D721Med (cell line): ENCODE data around the gene UNC79.

Experiments used
- DNase-seq: peaks from one replicate; pipeline ENCODE4 v3.0.0; 2011; ENCODE audit warnings: low spot score; ENCODE audit not compliant: insufficient read length
- FAIRE-seq: peaks from 2 replicates; lab custom pipeline; 2011; peaks lifted over from hg19 to GRCh38; lab: Jason Lieb, UNC
- TF ChIP-seq, protein P1 (sequence below): IDR thresholded peaks from 2 replicates; pipeline ENCODE4 v1.5.1; 2012; ENCODE audit warnings: mild to moderate bottlenecking, control low read depth; ENCODE audit not compliant: insufficient read depth; ENCODE audit errors: missing control alignments

UNC79 gene

DNA sequence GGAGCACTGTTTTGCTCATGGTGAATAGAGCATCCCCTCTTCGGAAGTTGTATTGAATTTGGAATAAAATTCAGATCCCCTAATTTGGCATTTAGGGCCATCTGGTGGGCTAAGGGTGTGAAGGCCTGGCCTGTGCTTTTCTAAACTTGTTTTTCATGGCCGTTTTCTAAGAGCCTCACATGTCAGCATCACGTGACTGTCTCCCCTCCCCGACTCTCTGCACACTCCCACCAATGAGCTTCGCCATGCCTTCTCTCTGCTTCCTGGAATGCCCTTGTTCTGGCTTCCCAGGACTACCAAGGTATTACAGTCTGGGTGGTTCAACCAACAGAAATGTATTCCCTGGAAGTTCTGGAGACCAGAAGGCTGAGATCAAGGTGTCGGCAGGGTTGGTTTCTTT lies 272.2 kb downstream of the UNC79 start:
- FAIRE-seq (no peak), DNase-seq (no peak)
- TF ChIP-seq, protein P1, sequence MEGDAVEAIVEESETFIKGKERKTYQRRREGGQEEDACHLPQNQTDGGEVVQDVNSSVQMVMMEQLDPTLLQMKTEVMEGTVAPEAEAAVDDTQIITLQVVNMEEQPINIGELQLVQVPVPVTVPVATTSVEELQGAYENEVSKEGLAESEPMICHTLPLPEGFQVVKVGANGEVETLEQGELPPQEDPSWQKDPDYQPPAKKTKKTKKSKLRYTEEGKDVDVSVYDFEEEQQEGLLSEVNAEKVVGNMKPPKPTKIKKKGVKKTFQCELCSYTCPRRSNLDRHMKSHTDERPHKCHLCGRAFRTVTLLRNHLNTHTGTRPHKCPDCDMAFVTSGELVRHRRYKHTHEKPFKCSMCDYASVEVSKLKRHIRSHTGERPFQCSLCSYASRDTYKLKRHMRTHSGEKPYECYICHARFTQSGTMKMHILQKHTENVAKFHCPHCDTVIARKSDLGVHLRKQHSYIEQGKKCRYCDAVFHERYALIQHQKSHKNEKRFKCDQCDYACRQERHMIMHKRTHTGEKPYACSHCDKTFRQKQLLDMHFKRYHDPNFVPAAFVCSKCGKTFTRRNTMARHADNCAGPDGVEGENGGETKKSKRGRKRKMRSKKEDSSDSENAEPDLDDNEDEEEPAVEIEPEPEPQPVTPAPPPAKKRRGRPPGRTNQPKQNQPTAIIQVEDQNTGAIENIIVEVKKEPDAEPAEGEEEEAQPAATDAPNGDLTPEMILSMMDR = no peak

DNA sequence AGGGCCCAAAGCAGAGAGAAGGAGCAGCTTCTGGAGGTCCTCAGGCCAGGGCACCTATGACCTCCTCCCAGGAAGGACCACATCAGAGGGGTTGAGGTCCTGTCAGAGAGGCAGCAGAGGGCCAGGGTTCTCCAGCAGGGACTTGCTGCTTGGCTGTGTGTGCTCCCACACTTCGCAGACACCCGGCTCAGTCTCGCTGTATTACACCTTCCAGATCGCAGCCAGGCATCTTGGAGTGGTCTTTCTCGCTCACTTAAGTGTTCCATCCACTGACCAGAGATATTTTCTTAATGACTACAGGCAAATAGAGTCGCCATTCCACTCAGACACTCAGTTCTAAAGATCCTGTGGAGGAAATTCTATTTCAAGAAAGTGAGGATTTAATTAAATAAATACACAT lies 273.2 kb downstream of the UNC79 start:
- FAIRE-seq (no peak), DNase-seq (no peak)
- TF ChIP-seq, protein P1 = no peak

DNA sequence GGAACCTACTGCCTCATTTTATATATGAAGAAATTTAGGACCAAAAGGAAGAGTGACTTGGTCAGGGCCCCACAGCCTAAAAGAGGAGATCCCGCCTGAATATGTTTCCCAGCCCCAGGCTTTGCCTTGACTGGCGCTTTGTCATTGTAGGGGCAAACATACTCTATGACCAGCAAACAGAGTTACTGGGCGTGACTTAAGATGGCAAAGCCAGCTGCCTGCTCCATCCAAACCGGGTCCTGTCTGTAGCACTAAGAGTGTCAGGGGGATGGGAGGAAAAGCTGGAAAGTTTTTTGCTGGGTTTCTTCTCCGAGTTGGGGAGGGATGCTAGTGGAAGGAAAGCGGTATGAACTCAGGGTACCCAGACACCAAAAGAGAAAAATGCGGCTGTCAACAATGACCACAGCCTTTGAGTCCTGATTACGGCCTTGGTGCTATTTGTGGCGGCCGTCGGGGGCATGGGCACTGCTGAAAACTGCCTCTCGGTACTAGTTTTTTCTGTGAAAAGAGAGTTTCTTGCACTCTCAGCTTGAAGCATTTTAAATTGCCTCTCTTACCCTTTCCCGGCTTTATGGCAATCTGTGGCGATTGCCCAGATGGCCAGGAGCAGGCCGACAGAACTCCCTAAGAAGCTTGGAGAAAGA lies 274.9 kb downstream of the UNC79 start:
- TF ChIP-seq, protein P1 = no peak
- DNase-seq (no peak), FAIRE-seq (no peak)

- FAIRE-seq (no peak), DNase-seq (no peak)
- TF ChIP-seq, protein P1 = no peak
Measured at GRCh38 chr14:93706360-93706955, 275.7 kb downstream of the UNC79 start.

DNA sequence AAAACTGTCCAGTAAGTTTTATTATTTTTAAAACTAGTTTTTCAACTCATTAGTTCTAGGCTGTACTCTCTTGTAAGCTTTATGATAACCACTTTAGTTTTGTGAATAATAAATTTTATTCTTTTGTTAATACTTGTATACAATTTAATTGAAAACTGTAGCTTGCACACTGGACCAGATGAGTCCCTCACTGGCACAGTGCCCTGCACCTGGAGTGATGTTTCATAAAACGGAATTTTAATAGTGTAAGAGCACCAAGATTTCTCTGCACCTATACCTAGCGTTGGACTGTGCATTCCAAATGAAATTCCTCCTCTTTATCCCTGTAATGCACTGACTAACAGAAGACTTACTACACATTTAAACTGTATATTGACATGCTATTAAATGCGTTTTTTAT lies 276.7 kb downstream of the UNC79 start:
- no peak for FAIRE-seq
- DNase-seq = no peak

GRCh38 chr14:93708311-93708734 lies 277.6 kb downstream of the UNC79 start:
- no peak for DNase-seq
- FAIRE-seq = no peak
- TF ChIP-seq, protein P1 = no peak

More for the DNA sequence above, 276.7 kb downstream of the UNC79 start:
- TF ChIP-seq, protein P1 = no peak

GRCh38 chr14:93708800-93709199 lies 278.1 kb downstream of the UNC79 start:
- no peak for FAIRE-seq
- TF ChIP-seq, protein P1 = no peak
- DNase-seq = no peak
